Pancreas (tissue), 10 donors: Measurements from ENCODE around the gene FGF22. TPM values are rescaled to one million over a fixed set of nuclear protein-coding genes. Genes with fewer than 3 reads are reported as not detected.

Experiments used
- ATAC-seq, 4 donors: fragments of 200-7000 bp; cut with Tn5 transposase; one replicate each; pipeline versions ENCODE4 v1.8.0 to v1.9.1; 2020; ENCODE audit warnings: mild to moderate bottlenecking in 4 of 4, moderate library complexity in 4 of 4
- DNase-seq, 6 donors: peaks; one replicate each; pipeline ENCODE4 v3.0.0-alpha.2; 2020
- FAIRE-seq: peaks from 2 replicates; lab custom pipeline; 2012; peaks lifted over from hg19 to GRCh38; lab: Jason Lieb, UNC
- H3K27ac ChIP-seq, 4 donors: fragments of 200-600 bp; sonication (generic); 1 replicate in 3 of 4; 2 replicates in 1 of 4; pipeline versions ENCODE4 v1.5.0 to v1.8.0; 2020
- H3K27me3 ChIP-seq, 4 donors: fragments of 200-600 bp; one replicate each; pipeline ENCODE4 v1.8.0; 2021
- H3K36me3 ChIP-seq, 3 donors: fragments of 200-600 bp; sonication (generic) in 1 of 3; one replicate each; pipeline versions ENCODE4 v1.5.0 to v1.8.0; 2020 to 2021
- H3K4me1 ChIP-seq, 3 donors: fragments of 200-600 bp; one replicate each; pipeline ENCODE4 v1.8.0; 2021
- H3K4me3 ChIP-seq, 4 donors: fragments of 200-600 bp; sonication (generic) in 2 of 4; one replicate each; pipeline versions ENCODE4 v1.5.0 to v1.8.0; 2020 to 2021
- H3K9me3 ChIP-seq, 4 donors: fragments of 200-600 bp; one replicate each; pipeline ENCODE4 v1.8.0; 2021
- CTCF ChIP-seq, 4 donors: fragments of 200-600 bp; sonication (generic) in 3 of 4; IDR thresholded peaks; one replicate each; pipeline versions ENCODE4 v1.5.0 to v1.8.0; 2021; ENCODE audit warnings: antibody characterized with exemption in 4 of 4
- WGBS, 2 donors: extraction: QIAGEN DNeasy Blood & Tissue Kit; methylation state at CpG; one replicate each; pipeline ENCODE4 v1.1.7; 2013; 5-methylcytosine and 5-hydroxymethylcytosine counted together
- intact Hi-C, 3 donors: fragments of 100-400 bp; cut with DNase I; formaldehyde crosslinking; loops; one replicate each; pipeline versions ENCODE4 v1.11.1 to v1.14.2; 2022
- polyA plus RNA-seq, 2 donors: library from polyadenylated mRNA; stranded (reverse); fragments of 200-250 nt; gene quantifications; one replicate each; pipeline ENCODE4 v1.2.3, GENCODE V29; 2013
- total RNA-seq, 6 donors: library from RNA; stranded (reverse); fragmentation: NEBNext Ultra II Directional in 4 of 6; extraction: Animal tissue kit (Norgen Biotek cat#: 25700) in 4 of 6; gene quantifications; one replicate each; pipeline versions ENCODE4 v1.2.1 to v1.2.4, GENCODE V29; 2021 to 2023
- donor health status: healthy with polysubstance abuse.
- donor health status: DM: no; HTN: no; CAD: no; lungs with moderate emphysema.
- donor health status: DM: no; HTN: no; CAD: no.
- donor health status: control.
- donor health status: control.
- donor health status: Bipolar disorder and iron deficiency.
- donor health status: DM: yes; HTN: yes; CAD: no.
- donor health status: DM: no; HTN: no; CAD: no.
- donor health status: DM: no; HTN: no; CAD: no.
- donor health status: DM: yes; HTN: yes; CAD: no.

The FGF22 gene
- total and polyA plus RNA-seq, 8 donors, result 0.12 to 0.53 (median 0.24) TPM; not detected in 2

- no peaks in the 10 kb centered on the region for H3K9me3 ChIP-seq
- no peak for ATAC-seq
- peak overlapping the region in 1 of 4 donors; percentile 36 for H3K27ac ChIP-seq
- intact Hi-C loops, result no loop called here
- no peaks in the 10 kb centered on the region for H3K36me3 ChIP-seq
- no peaks in the 10 kb centered on the region for H3K27me3 ChIP-seq
- WGBS, 2 donors, result 7 to 10% methylated on average over 16 to 31 of the region's 31 CpGs
- FAIRE-seq, result no peak
- peaks cover 0 to 9% (median 3%) of the 10 kb centered on the region in 3 donors for H3K4me1 ChIP-seq
- H3K4me3 ChIP-seq, result peak overlapping the region in 2 of 4 donors; percentile 24 to 41
- TF ChIP-seq CTCF (IDR thresholded peaks at IDR 0.05), result no peak
- DNase-seq, result no peak
These were observed 36.3 kb downstream of the FGF22 start for GRCh38 chr19:676007-676338.

- FAIRE-seq, result no peak
These were observed 36.8 kb downstream of the FGF22 start, which contains the start of gene FSTL3 for GRCh38 chr19:676339-677105. Gene FSTL3 (plus strand): TSS chr19:676392. CDS start chr19:676424, 32 bp downstream.

DNA sequence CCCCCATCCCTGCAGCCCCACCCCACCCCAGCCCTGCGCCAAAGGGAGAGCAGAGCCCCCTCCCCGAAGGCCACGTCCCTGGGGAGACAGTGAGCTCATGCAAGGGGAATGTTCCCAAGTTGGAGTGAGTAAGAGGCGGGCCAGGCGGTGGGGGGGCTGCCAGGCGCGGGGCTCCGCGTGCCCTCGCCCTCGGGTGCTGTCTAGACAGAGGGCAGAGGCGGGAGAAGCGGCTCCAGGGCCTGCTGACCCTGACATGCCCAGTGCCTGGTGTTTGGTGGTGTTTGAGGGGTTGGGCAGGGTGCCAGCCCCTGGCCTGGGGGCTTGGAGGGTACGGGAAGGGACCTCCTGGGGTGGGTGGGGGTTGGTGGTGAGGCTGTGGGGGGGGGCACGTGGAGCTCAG is 37.5 kb downstream of the FGF22 start:
- WGBS, 2 donors, result 4% methylated on average over 14 to 15 of the region's 15 CpGs
- no peak for FAIRE-seq

More at GRCh38 chr19:676339-677105, 36.8 kb downstream of the FGF22 start, which contains the start of gene FSTL3:
- Histone ChIP-seq H3K4me3 (peak within 1 kb of the TSS; percentile 15 to 41 (median 21)), H3K36me3 (no peaks in the 10 kb centered on the region), H3K4me1 (peaks cover 0 to 9% (median 3%) of the 10 kb centered on the region in 3 donors), H3K27me3 (no peaks in the 10 kb centered on the region), H3K27ac (peak within 1 kb of the TSS in 3 of 4 donors; percentile 42 to 73 (median 48)), H3K9me3 (no peaks in the 10 kb centered on the region)
- peak in 2 of 6 donors; percentile 38 to 78 for DNase-seq
- no peak for TF ChIP-seq CTCF (IDR thresholded peaks at IDR 0.05)
- WGBS, 2 donors, result 2 to 3% methylated on average over 24 to 63 of the region's 63 CpGs
- ATAC-seq, result no peak
- intact Hi-C loops, result no loop called here

DNA sequence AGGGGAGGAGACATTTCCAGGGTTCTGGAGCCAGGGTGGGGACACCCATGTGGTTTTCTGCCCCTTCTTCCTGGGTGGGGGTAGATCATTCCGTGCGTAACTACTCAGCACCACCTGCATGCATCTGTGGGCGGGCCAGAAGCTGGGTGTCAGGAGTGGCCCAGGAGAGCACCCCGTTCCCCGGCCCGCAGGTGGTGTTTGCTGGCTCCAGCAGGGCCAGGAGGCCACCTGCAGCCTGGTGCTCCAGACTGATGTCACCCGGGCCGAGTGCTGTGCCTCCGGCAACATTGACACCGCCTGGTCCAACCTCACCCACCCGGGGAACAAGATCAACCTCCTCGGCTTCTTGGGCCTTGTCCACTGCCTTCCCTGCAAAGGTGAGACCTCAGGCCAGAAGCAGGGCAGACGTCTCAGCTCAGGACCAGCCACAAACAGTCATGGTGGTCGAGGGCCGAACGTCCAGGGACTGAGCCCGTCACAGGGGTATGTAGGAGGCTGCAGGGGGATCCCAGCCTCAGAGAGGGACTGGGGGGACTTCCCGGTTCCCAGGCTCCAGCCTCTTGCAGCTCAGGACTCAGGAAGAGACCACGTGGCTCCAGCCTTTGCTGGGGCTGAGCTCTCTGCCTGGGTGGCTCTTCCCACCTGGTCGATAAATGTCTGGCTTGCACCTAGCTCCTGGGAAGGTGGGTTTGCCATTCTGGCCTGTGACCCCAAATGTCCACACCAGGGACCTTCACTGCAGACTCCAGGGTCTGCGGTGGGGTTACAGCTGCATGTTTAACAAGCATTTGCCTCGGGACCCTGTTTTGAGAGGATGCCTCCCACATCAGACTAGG is 38.1 kb downstream of the FGF22 start:
- Histone ChIP-seq H3K4me1 (peaks cover 0 to 9% (median 3%) of the 10 kb centered on the region in 3 donors), H3K4me3 (peak overlapping the region in 1 of 4 donors; percentile 41), H3K9me3 (no peaks in the 10 kb centered on the region), H3K36me3 (no peaks in the 10 kb centered on the region), H3K27me3 (no peaks in the 10 kb centered on the region), H3K27ac (peak overlapping the region in 2 of 4 donors; percentile 48 to 73)
- peak in 2 of 6 donors; percentile 34 to 84 for DNase-seq
- TF ChIP-seq CTCF (IDR thresholded peaks at IDR 0.05), result no peak
- no peak for FAIRE-seq
- intact Hi-C loops, result no loop called here
- no peak for ATAC-seq
- WGBS, 2 donors, result 32 to 40% methylated on average over 22 of the region's 22 CpGs

More for the DNA sequence above, 37.5 kb downstream of the FGF22 start:
- peaks cover 0 to 9% (median 3%) of the 10 kb centered on the region in 3 donors for H3K4me1 ChIP-seq
- ATAC-seq (peak in 2 of 4 donors; percentile 9 to 28), DNase-seq (peak in 4 of 6 donors; percentile 56 to 87 (median 70))
- no peaks in the 10 kb centered on the region for H3K27me3 ChIP-seq
- H3K27ac ChIP-seq, result peak overlapping the region in 3 of 4 donors; percentile 42 to 73 (median 48)
- TF ChIP-seq CTCF (IDR thresholded peaks at IDR 0.05), result no peak
- intact Hi-C loops, result no loop called here
- H3K9me3 ChIP-seq, result no peaks in the 10 kb centered on the region
- no peaks in the 10 kb centered on the region for H3K36me3 ChIP-seq
- peak overlapping the region in 2 of 4 donors; percentile 24 to 41 for H3K4me3 ChIP-seq
